ENCODE results near the gene PTPN7. TPM values are rescaled to one million over a fixed set of nuclear protein-coding genes. Genes with fewer than 3 reads are reported as not detected.
"Not testable (repeated sequence)": the region's sequence is repeated elsewhere in the genome, so short reads cannot be mapped to it uniquely, and the experiment has no call there.

The PTPN7 gene
- total RNA-seq, 6 donors from 2014 or later = 4.6 to 9.3 (median 7.7) TPM

DNA sequence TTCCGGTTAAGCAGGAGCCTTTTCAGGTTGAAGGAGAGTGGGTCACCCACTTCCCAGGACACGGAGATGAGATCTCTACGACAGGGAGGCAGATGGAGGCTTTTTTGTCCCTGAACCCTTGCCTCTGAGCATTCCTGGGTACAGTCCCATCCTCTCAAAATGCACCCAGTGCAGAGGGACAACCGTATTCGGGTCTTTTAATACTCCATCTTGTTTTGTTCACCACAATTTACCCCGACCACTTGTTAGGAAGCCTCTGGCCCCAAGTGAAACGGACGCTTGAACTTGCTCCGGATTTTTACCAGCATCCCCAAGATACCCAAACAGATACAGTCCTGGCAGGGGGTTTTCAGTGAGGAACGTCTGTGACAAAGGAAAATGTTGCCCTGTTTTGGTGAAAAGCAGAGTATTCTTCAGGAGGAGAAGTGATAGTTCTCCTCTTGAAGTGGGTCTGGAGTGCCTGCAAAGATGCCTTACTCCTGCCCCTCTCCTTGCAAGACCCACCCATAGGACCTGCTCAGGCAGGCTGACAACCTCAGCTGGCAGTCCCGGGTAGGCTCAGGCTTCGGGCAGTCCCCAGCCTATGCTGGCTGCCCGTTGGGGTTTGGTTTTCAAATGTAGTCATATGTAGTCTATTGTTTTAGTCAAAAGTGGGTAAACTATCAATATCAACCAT, 15.2 kb downstream of the PTPN7 start:
- 4 to 6% methylated on average over 13 of the region's 13 CpGs for WGBS, 2 donors
- Histone ChIP-seq H3K36me3 (no peaks in the 10 kb centered on the region), H3K4me1 (peaks cover 19 to 42% (median 24%) of the 10 kb centered on the region in 4 donors), H3K27ac (peak overlapping the region; percentile 92 to 99 (median 98)), H3K4me3 (peak overlapping the region; percentile 55 to 99 (median 82)), H3K27me3 (no peaks in the 10 kb centered on the region), H3K9me3 (no peaks in the 10 kb centered on the region)
- TF ChIP-seq POLR2A (IDR thresholded peaks at IDR 0.05) (no peak), POLR2AphosphoS5 (IDR thresholded peaks at IDR 0.05) (no peak), EP300 (IDR thresholded peaks at IDR 0.05) (no peak)
- TF ChIP-seq, protein P1, sequence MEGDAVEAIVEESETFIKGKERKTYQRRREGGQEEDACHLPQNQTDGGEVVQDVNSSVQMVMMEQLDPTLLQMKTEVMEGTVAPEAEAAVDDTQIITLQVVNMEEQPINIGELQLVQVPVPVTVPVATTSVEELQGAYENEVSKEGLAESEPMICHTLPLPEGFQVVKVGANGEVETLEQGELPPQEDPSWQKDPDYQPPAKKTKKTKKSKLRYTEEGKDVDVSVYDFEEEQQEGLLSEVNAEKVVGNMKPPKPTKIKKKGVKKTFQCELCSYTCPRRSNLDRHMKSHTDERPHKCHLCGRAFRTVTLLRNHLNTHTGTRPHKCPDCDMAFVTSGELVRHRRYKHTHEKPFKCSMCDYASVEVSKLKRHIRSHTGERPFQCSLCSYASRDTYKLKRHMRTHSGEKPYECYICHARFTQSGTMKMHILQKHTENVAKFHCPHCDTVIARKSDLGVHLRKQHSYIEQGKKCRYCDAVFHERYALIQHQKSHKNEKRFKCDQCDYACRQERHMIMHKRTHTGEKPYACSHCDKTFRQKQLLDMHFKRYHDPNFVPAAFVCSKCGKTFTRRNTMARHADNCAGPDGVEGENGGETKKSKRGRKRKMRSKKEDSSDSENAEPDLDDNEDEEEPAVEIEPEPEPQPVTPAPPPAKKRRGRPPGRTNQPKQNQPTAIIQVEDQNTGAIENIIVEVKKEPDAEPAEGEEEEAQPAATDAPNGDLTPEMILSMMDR (IDR thresholded peaks at IDR 0.05) = no peak
- ATAC-seq (ENCODE audit: low FRiP score in 2 of 2) = no peak
- DNase-seq = no peak

DNA sequence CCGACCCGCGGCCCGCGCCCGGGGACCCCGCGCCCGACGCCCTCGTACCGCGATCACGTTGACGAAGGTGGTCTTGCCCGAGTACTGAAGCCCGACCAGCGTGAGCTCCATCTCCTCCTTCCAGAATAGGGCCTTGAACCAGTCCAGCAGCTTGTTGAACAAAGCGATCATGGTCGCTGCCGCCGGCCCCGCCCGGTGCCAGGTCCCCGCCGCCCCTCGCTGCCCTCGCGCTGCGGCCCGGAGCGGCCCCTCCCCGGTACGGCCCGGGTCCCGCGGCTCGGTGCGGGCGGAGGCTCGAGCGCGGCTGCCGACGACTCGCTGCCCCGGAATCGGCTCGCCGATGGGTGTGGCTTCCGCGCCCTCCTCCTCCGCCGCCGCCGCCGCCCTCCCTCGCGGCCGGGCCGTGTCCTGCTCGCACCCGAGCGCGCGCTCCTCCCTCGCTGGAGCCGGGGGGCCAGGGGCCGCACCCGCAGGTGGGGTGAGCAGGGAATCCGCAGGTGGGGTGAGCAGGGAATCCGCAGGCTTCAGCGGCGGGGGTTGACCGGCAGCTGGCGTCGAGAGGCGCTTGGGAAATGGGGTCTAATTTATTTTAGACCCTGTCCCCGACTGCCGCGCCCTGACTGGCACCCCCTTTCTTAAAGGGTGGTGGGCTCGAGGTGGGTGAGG, 15.9 kb downstream of the PTPN7 start, which contains the start of gene ARL8A:
ARL8A (minus strand) TSS at position 336 of the 666 bp plus-strand sequence; CDS start at position 171, 165 bp downstream.
- peak within 1 kb of the TSS; percentile 69 to 99 (median 96) for H3K4me3 ChIP-seq
- TF ChIP-seq EP300 (IDR thresholded peaks at IDR 0.05) (no peak), POLR2AphosphoS5 (IDR thresholded peaks at IDR 0.05) (peak; percentile 45 to 59), POLR2A (IDR thresholded peaks at IDR 0.05) (peak in 3 of 4 donors; percentile 49 to 77 (median 61))
- TF ChIP-seq, protein P1 (IDR thresholded peaks at IDR 0.05) = peak in 2 of 6 experiments; percentile 5 to 7
- H3K4me1 ChIP-seq = peaks cover 19 to 42% (median 24%) of the 10 kb centered on the region in 4 donors
- no peaks in the 10 kb centered on the region for H3K27me3 ChIP-seq
- WGBS, 2 donors = 0 to 1% methylated on average over 10 to 54 of the region's 82 CpGs
- H3K36me3 ChIP-seq = no peaks in the 10 kb centered on the region
- H3K9me3 ChIP-seq = no peaks in the 10 kb centered on the region
- ATAC-seq (ENCODE audit: low FRiP score in 2 of 2) = peak; percentile 57 to 89
- peak; percentile 82 to 95 for DNase-seq
- H3K27ac ChIP-seq = peak within 1 kb of the TSS; percentile 92 to 99 (median 98)

DNA sequence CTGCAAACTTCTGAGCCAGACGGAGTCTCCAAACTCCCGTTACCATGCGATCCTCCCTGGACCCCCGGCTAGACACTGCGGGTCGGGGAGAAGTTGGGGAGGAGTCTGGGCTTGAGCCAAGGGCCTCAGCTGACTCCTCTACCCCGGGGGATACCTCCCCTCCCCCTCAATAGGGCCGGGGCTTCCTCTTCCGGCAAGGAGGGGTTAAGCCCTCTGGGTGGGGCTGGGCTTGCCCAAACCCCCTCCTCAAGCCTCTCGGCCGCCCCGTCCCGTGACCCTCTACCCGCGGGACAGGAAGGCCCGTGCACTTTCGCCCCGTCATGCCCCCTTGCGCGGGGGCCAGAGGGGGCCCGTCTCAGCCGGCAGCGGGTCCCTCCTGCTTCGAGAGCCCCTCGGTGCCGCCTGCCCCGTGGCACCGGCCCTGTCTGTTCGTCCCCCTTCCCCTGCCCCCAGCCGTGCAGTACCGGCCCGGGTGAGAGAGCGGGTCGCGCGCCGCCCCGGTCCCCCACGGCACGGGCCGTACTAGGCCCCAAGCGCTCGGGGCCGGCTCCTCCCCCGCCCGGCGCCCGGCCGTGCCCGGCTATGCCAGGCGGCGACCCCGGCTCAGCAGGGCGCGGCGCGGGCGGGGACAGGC, 16.5 kb downstream of the PTPN7 start:
- Histone ChIP-seq H3K9me3 (no peaks in the 10 kb centered on the region), H3K27me3 (no peaks in the 10 kb centered on the region), H3K4me3 (peak overlapping the region; percentile 69 to 99 (median 96)), H3K36me3 (peaks cover 0 to 4% (median 0%) of the 10 kb centered on the region in 4 donors), H3K4me1 (peaks cover 19 to 42% (median 24%) of the 10 kb centered on the region in 4 donors), H3K27ac (peak overlapping the region; percentile 92 to 99 (median 98))
- TF ChIP-seq POLR2A (IDR thresholded peaks at IDR 0.05) (peak in 1 of 4 donors; percentile 17), EP300 (IDR thresholded peaks at IDR 0.05) (no peak), POLR2AphosphoS5 (IDR thresholded peaks at IDR 0.05) (no peak)
- TF ChIP-seq, protein P1 (IDR thresholded peaks at IDR 0.05) = peak in 2 of 6 experiments; percentile 5 to 10
- peak in 1 of 2 donors; percentile 91 for DNase-seq
- WGBS, 2 donors = 0 to 3% methylated on average over 7 to 21 of the region's 58 CpGs
- peak; percentile 32 to 62 for ATAC-seq (ENCODE audit: low FRiP score in 2 of 2)

DNA sequence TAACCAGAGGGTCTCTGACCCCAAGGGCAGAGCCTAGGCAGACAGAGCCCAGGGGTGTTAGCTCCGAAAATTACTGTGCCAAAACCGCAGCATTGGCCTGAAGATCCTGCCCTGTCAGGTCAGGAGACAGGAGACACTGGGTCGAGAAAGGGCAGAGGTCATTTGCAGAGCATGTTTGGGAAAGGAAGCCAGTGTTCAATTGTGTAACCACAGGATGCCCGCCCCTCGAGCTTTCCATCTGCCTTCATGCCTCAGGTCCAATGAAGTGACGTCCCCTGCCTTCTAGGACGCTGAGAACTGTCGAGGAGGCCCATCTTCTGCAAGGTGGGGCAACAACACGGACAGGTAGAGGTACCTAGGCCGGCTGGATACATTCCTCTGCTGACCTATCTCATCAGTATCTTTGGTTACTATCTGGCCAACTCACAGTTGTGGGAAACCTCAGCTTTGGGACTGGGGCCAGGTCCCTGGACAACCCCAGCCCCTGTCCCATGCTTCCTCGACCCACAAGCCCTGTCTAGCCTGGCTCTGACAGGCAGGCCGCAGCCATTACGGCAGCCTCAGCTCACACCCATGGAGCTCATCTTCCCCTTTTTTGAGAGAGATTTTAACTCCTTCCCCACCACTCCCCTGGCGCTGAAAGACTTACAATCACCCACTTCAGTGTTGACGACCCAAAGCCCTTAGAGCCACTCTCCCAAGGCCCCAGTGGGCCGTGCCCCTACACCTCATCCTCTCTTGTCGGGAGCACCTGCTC, 17.2 kb downstream of the PTPN7 start:
- no peaks in the 10 kb centered on the region for H3K27me3 ChIP-seq
- DNase-seq (peak in 1 of 2 donors; percentile 67), ATAC-seq (ENCODE audit: low FRiP score in 2 of 2) (peak; percentile 61 to 78)
- H3K4me1 ChIP-seq = peaks cover 19 to 42% (median 24%) of the 10 kb centered on the region in 4 donors
- TF ChIP-seq POLR2A (IDR thresholded peaks at IDR 0.05) = peak in 1 of 4 donors; percentile 24
- TF ChIP-seq EP300 (IDR thresholded peaks at IDR 0.05) = no peak
- peak in 1 of 2 donors; percentile 60 for TF ChIP-seq POLR2AphosphoS5 (IDR thresholded peaks at IDR 0.05)
- TF ChIP-seq, protein P1 (IDR thresholded peaks at IDR 0.05) = no peak
- H3K4me3 ChIP-seq = peak overlapping the region; percentile 69 to 99 (median 96)
- no peaks in the 10 kb centered on the region for H3K9me3 ChIP-seq
- peaks cover 0 to 8% (median 5%) of the 10 kb centered on the region in 4 donors for H3K36me3 ChIP-seq
- H3K27ac ChIP-seq = peak overlapping the region; percentile 92 to 99 (median 98)
- 0 to 8% methylated on average over 7 to 17 of the region's 17 CpGs for WGBS, 2 donors

DNA sequence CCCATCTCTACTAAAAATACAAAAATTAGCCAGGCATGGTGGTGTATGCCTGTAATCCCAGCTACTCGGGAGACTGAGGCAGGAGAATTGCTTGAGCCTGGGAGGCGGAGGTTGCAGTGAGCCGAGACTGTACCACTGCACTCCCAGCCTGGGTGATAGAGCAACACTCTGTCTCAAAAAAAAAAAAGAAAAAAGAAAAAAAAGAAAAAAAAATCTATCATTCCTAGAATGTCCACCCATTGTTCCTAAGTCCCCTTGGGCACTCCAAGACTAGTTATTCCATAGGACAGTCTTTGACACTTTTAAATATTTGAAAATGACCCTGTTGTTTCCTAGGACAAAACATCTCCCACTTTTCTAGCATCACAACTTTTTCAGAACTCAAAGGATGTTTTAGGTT, 18.9 kb downstream of the PTPN7 start:
- DNase-seq; H3K27ac ChIP-seq; H3K27me3 ChIP-seq; H3K4me3 ChIP-seq; H3K9me3 ChIP-seq; ATAC-seq (ENCODE audit: low FRiP score in 2 of 2): not testable (repeated sequence)
- Histone ChIP-seq H3K4me1 (peaks cover 19 to 42% (median 24%) of the 10 kb centered on the region in 4 donors), H3K36me3 (peaks cover 5 to 23% (median 19%) of the 10 kb centered on the region in 4 donors)
- 96 to 100% methylated on average over 3 of the region's 3 CpGs for WGBS, 2 donors
